AG04449 (cell line): ENCODE measurements around the gene TNRC6B.
"Not testable (repeated sequence)": the region's sequence is repeated elsewhere in the genome, so short reads cannot be mapped to it uniquely, and the experiment has no call there.

Experiments
- CTCF ChIA-PET: fragments of 350-600 bp; formaldehyde crosslinking; extraction: SDS; loops from one replicate; lab custom pipeline; 2021; ENCODE audit warnings: antibody characterized with exemption; lab: Yijun Ruan, JAX
- POLR2A ChIA-PET: fragments of 400-600, 350-600 bp; formaldehyde crosslinking; extraction: SDS; loops from one replicate; lab custom pipeline; 2020; ENCODE audit warnings: antibody characterized with exemption, inconsistent platforms; lab: Yijun Ruan, JAX
- DNase-seq: peaks from one replicate; pipeline ENCODE4 v3.0.0-alpha.2; 2010; ENCODE audit warnings: low read depth, low spot score
- H3K4me3 ChIP-seq: 2 replicates; pipeline ENCODE4 v1.5.1; 2011; ENCODE audit warnings: low read depth, mild to moderate bottlenecking, control low read depth, low read length
- CTCF ChIP-seq: IDR thresholded peaks from one replicate; pipeline ENCODE4 v1.5.1; 2011; ENCODE audit warnings: mild to moderate bottlenecking, moderate library complexity, low read length, control low read depth, inconsistent platforms; ENCODE audit not compliant: insufficient read depth; ENCODE audit errors: missing control alignments

Gene TNRC6B

GRCh38 chr22:40180403-40180802 is 2.7 kb downstream of the TNRC6B start:
- no peak for TF ChIP-seq CTCF
- ChIA-PET CTCF (interaction anchor here (2.9 kb wide), 1 partner anchor 13 kb away, joined by 18 read pairs; no protein-coding TSS in a partner anchor), POLR2A (interaction anchor here (0.7 kb wide), 1 partner anchor 136 kb away, joined by 3 read pairs; no protein-coding TSS in a partner anchor)
- DNase-seq: no peak
- peak overlapping the region; percentile 37 for H3K4me3 ChIP-seq

- no peak for DNase-seq
- TF ChIP-seq CTCF: no peak
- POLR2A ChIA-PET: no interaction called here
- CTCF ChIA-PET: interaction anchor here (2.6 to 2.9 kb wide), 2 partner anchors 12 to 167 kb away, joined by 7 to 18 read pairs; no protein-coding TSS in a partner anchor
- no peak overlapping the region for H3K4me3 ChIP-seq
Observed at GRCh38 chr22:40181323-40181722, 3.6 kb downstream of the TNRC6B start.

- H3K4me3 ChIP-seq: no peak overlapping the region
- CTCF ChIA-PET: interaction anchor here (2.6 to 2.9 kb wide), 2 partner anchors 11 to 166 kb away, joined by 7 to 18 read pairs; no protein-coding TSS in a partner anchor
- no peak for DNase-seq
- POLR2A ChIA-PET: no interaction called here
- TF ChIP-seq CTCF: no peak
Observed at GRCh38 chr22:40182231-40182835, 4.6 kb downstream of the TNRC6B start.

GRCh38 chr22:40183029-40183581 is 5.4 kb downstream of the TNRC6B start:
- POLR2A ChIA-PET: no interaction called here
- DNase-seq: peak; percentile 63
- no peak for TF ChIP-seq CTCF
- CTCF ChIA-PET: interaction anchor here (2.6 to 2.9 kb wide), 2 partner anchors 10 to 165 kb away, joined by 7 to 18 read pairs; no protein-coding TSS in a partner anchor
- H3K4me3 ChIP-seq: peak overlapping the region; percentile 23

GRCh38 chr22:40183603-40184002 is 5.9 kb downstream of the TNRC6B start:
- CTCF ChIA-PET: interaction anchor here (1.1 to 2.6 kb wide), 3 partner anchors 10 to 165 kb away, joined by 3 to 7 read pairs (median 3); no protein-coding TSS in a partner anchor
- DNase-seq, H3K4me3 ChIP-seq, POLR2A ChIA-PET: not testable (repeated sequence)

GRCh38 chr22:40187389-40187788 is 9.7 kb downstream of the TNRC6B start:
- CTCF ChIA-PET: interaction anchor here (1.8 kb wide), 1 partner anchor 9 kb away, joined by 6 read pairs; no protein-coding TSS in a partner anchor
- no peak overlapping the region for H3K4me3 ChIP-seq
- no peak for TF ChIP-seq CTCF
- DNase-seq: no peak
- POLR2A ChIA-PET: no interaction called here
